ENCODE data around the gene FN1.

The FN1 gene

GRCh38 chr2:215407061-215407460 is 28.8 kb downstream of the FN1 start:
- DNase-seq (ENCODE audit: low read depth, low spot score): no peak

- DNase-seq (ENCODE audit: low read depth, low spot score): no peak
Measured at GRCh38 chr2:215405722-215406581, 29.9 kb downstream of the FN1 start.

DNA sequence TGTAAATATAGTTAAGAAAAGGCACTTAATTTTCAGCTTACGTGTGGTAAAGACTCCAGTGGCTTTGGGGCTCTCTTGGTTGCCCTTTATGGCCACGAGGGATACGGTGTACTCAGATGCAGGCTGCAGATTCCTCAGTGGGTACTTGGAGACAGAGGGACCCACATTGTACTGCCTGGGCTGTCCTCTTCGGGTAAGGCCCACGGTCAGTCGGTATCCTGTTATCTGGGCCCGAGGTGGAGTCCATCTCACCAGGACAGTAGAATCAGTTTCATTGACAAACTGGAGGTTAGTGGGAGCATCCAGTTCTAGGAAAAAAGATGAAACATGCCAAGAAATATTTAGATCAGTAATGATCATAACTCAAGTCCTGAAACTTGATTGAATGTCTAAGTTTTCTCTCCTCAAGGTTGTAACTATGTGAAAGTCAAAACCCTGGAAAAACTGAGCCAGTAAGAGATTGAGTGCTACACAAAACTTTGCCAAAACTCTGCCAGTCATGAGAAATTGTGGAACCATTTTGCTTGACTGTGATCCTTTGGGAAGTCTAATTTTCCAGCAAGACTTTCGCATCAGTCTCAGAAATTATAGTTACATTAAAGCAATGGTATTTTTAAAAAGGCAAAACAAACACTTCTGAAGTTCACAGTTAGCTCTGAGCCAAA is 31.4 kb downstream of the FN1 start:
- DNase-seq (ENCODE audit: low read depth, low spot score): no peak

DNA sequence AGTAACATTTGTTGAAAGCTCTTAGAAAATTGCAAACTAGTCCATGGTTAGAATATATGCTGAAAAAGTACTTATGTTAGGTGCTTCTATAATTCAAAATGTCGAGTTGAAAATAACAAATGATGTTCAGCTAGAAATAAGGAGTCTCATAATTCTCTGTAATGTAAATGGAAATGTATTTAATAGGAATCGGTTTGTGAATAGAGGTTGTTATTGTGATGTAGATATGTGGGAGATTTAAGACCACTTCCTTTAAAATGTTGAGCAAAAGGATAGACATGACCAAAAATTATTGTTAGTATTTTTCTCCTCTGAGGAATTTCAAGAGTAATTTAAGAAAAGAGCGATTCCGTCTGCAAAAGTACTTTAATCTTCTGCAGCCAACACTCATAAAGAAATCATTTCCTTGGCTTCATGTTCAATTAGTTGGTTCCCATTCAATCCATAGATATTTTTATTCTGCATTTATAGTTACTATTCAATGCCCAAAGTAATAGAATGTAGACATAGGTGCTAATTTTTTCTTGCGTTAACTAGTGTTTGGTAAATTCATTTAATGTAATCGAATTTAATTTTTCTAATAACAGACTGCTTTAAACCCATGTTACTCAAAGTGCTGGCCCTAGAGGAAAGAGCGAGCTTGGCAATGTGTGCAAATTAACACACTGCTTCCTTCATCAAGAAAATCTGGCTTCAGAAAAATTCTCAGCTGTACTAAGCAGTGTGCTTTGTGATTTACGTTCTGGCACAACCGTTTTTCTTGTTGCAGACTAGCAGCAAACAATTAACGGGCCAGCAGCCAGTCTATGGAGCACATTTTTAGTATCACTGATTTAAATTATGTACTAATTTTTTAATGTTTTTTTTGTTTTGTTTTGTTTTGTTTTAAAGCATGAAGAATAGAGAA is 32.2 kb downstream of the FN1 start:
- no peak for DNase-seq (ENCODE audit: low read depth, low spot score)

DNA sequence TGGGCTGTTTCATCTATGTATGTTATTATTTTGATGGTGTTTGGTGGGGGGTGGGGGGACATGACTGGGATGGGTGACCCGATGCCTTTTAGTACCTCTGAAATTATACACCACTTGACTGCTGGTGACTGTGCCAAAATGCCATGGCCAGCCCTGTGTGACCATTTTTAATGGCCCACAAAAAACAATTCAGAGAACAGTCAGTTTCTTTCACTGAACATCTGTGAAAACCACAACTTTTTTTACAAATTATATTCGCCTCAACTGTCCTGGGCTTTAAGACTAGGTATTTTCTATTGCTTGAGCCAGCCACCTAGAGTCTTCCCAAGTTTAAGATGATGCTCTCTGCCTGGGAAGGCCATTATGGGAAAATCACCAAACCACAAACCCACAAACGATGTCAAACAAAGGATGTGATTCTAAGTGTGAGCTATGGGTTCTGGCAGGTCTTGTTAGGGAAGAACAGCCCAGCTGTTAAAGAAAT is 33.9 kb downstream of the FN1 start:
- no peak for DNase-seq (ENCODE audit: low read depth, low spot score)

DNA sequence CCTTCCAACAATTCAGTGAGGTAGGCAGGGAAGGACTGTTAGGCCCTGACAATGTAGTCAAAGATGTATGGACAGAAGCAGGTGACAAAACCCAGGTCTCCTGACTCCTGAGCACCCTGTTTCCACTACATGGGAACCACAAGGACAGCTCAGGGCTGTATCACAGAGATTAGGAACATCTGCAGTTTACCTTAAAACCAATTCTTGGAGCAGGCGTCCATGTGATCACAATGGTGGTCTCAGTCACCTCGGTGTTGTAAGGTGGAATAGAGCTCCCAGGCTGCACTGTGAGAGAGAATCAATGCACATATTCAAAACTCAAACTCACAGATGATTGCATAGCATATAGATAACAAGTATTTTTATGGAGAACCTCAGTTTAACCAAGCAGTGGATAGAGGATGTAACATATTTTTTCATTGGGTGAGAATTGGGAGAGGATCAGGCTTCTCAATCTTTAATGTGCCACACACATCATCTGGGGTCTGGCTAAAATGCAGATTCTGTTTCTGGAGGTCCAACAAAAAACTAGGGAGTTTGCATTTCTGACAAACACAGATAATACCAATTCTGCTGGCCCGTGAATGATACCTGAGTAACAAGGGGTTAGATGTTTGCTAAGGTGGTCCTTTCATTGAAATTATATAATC is 36.7 kb downstream of the FN1 start:
- no peak for DNase-seq (ENCODE audit: low read depth, low spot score)

GRCh38 chr2:215397632-215398341 is 38.1 kb downstream of the FN1 start:
- no peak for DNase-seq (ENCODE audit: low read depth, low spot score)

DNA sequence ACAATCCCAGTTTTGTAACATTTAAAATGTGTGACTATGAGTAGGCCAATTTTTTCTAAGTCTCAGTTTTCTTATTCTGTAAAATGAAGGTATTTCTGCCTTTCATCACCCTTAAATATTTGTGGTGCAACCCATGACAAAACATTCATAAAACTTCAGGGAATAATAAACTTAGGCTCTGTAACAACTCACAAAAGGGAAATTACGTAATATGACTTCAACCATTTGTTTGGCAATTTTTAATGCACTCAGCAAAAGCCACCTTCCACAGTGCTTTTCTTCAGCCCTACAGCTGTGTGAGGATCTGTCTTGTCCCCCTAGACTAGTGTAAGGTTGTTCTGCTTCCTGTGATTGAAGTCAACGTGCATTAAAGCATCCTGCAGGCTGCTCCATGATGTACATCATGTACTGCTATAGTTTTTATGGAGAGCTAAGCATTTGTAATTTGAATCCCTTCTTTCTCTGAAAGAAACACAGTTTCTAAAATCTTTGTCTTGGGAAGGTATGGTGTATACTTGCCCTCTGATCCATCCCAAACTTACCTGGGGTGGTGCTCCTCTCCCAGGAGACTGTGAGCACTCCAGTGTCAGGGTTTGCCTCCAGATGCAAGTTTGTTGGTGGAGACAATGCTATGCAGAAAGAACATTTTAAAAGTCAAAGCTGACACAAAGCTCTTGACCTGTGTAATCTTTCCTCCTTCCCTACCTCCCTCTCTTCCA is 39.1 kb downstream of the FN1 start:
- DNase-seq (ENCODE audit: low read depth, low spot score): no peak

DNA sequence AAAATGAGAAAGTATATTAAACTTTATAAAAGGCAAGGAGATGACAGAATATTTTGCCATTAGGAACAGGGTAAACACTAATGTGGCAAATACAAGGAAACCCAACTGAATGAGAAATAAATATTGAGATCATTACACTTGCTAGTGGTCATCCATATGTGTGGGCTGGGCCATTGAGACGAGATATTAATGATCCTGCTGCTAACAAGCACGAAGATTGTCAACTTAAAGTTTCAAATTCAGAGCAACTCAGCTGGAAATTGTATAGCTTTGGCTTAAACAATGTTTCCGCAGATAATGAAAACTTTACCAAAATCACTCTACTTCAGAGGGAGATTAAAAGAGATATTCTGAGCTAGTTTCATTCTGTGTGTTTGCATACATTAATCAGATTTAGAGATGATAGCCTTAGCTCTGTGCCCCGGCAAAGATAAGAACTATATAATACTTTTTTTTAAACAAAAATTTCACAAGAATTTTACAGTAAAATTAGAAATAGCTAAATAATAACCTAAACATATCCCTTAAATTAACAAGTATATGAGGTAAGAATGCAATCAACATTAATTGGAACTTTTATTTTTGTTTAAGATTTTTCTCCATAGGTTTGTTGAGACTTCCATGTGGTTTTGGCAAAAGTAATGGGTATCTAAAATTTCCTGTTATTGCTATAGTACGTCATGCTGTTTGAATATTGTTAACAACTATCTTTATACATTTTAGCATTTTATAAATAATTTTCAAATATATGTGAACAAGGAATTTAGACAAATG is 40.0 kb downstream of the FN1 start:
- no peak for DNase-seq (ENCODE audit: low read depth, low spot score)

GRCh38 chr2:215394102-215394805 is 41.6 kb downstream of the FN1 start:
- DNase-seq (ENCODE audit: low read depth, low spot score): no peak

GRCh38 chr2:215392687-215393270 is 43.1 kb downstream of the FN1 start:
- no peak for DNase-seq (ENCODE audit: low read depth, low spot score)

DNA sequence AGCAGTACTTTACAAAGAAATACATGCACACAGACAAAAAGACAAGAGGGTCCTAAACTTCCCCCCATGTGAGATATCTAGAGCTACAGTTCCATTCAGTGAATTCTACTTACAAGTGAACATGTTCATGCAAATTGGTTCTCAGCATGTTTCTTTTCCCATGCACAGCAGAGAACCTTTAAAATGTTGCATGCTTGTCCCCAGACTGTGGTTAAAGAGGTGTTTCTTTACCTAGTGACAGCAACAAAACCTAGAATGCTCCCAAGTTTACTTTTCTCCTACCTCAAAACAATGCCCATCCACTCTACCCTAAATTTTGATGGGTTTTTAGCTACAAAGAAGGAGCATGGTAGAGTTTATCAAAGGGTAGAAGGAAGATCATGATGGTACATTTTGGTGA is 43.7 kb downstream of the FN1 start:
- no peak for DNase-seq (ENCODE audit: low read depth, low spot score)

DNA sequence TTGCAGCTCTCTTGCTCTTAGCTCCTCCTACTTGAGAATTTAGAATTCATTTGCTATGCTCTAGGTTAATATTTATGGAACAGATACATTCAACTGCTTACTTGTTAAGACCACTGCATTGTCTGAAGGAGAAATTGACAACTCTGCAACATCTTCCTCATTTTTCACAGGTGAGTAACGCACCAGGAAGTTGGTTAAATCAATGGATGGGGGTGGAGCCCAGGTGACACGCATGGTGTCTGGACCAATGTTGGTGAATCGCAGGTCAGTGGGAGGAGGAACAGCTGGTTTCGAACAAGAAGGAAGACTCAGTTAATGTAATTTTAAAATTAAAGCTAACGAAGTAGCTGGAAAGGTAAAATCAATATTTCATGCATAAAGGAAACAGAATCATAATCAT is 44.3 kb downstream of the FN1 start:
- DNase-seq (ENCODE audit: low read depth, low spot score): no peak

GRCh38 chr2:215390550-215390913 is 45.3 kb downstream of the FN1 start:
- DNase-seq (ENCODE audit: low read depth, low spot score): no peak

DNA sequence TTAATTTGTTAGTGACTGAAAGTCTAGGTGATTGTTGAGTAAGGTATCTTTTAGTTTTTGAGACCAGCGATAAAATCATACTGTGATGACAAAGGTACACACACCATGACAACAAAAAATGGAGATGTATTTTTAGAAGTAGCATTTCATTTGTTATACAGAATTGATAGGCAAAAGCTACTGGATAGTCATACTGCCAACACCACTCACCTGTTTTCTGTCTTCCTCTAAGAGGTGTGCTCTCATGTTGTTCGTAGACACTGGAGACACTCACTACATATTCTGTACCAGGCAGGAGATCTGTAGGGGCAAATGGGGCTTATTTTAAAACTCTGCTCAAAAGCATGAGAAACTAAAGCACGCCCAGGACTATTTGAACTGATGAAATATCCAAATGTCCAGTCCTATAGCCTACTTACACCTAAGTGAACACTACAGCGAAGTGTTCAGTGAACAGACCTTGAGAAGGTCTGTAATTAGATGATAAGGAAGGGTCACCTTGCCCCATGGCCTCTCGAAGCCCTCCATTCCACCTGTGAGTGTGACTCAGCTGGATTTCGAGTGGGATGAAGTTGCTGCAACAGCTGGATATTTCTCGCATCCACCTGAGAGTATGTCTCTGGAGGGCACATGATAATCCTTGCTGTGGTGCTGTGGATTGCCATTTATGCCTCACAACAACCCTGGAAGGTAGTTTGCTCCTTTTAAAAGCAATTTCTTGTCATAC is 47.7 kb downstream of the FN1 start:
- no peak for DNase-seq (ENCODE audit: low read depth, low spot score)

DNA sequence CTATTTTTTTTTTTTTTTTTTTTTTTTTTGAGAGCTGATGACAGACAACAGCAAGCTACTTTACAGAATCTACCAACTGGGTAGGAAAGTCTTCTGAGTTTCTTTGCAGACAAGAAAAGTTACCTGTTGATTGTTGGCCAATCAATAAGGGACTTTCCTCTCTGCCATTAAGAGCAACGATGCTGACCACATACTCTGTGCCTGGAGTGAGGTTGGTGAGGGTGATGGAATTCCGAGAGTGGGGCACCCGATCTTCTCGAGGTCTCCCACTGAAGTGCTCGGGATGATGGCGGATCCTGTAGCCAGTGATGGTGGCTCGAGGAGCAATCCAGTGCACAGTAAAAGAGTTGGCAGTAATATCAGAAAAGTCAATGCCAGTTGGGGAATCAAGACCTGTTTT is 49.3 kb downstream of the FN1 start:
- no peak for DNase-seq (ENCODE audit: low read depth, low spot score)

DNA sequence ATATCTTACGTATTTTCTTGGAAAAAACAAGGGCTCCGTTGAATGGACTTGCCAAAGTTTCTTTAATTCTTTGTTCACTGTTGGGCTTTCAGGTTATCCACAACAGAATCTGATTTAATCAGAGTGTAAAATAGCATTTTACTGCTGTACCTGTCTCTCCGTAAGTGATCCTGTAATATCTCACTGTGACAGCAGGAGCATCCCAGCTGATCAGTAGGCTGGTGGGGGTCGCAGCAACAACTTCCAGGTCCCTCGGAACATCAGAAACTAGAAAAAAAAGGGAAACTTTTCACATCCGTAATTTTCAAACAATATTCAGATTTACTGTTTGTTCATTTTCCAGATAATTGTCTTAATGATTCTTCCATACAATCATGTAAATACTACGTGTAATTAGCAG is 51.2 kb downstream of the FN1 start:
- DNase-seq (ENCODE audit: low read depth, low spot score): no peak
